NB4 (cell line): ENCODE measurements around the gene CARNS1.

Source experiments
- DNase-seq: peaks from one replicate; pipeline ENCODE4 v3.0.0; 2010; ENCODE audit warnings: low read depth
- H3K4me3 ChIP-seq: one replicate; pipeline ENCODE4 v1.5.1; 2011; ENCODE audit warnings: mild to moderate bottlenecking, low read depth, low read length, moderate library complexity
- CTCF ChIP-seq: IDR thresholded peaks from one replicate; pipeline ENCODE4 v1.5.1; 2012; ENCODE audit warnings: low read depth, low read length
- MAX ChIP-seq: IDR thresholded peaks from 2 replicates; pipeline ENCODE4 v1.6.1; 2011; ENCODE audit warnings: low read depth, low read length
- MYC ChIP-seq: IDR thresholded peaks from 2 replicates; pipeline ENCODE4 v1.6.1; 2011; ENCODE audit warnings: low read depth, low read length
- POLR2A ChIP-seq: IDR thresholded peaks from 2 replicates; pipeline ENCODE4 v1.6.1; 2011; ENCODE audit warnings: mild to moderate bottlenecking; ENCODE audit not compliant: insufficient read length; ENCODE audit errors: extremely low read depth

Gene CARNS1

DNA sequence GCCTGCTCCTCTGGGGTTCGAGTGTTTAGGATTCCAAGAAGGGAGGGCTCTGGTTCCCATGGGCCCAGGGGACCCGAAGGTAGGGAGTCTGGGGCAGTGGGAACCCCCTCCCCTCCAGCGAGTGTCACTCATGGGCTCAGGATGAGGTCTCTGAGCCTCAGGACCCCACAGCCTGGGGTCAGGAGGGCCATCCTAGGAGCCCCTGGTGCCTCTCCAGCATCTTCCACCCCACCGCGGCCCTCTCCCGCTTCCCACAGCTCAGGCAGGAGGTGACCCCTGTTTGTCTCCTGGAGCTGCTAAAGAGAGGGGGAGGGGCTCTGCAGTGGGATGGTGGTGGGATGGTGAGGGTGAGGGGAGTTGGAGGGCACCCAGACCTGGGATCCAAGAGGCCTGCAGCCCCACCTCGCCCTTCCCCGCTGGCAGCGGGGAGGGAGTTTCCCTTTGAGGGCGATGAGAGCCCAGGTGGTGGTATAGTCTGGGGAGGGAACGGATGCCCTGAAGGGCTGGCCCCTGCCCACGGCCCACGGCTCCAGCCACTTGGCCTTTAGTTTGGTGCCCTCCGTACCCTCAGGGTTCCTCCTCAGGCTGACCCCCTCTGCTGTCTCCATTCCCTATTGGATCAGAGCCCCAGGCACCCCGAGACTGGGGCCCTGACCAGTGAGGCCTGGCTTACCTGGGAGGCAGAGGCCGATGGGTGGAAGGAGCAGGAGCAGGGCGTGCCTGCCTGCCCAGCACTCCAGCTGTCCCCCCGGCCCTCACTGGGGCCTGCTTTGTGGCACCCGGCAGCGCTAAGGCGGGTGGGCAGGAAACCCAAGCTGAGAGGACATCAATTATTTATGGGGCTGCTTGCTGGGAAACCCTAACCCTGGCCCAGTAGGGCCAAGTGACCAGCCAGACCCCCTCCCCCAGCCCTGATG lies 38.6 kb downstream of the CARNS1 start:
- TF ChIP-seq POLR2A (no peak), MAX (no peak), CTCF (no peak), MYC (no peak)
- no peak overlapping the region for H3K4me3 ChIP-seq
- DNase-seq: no peak

DNA sequence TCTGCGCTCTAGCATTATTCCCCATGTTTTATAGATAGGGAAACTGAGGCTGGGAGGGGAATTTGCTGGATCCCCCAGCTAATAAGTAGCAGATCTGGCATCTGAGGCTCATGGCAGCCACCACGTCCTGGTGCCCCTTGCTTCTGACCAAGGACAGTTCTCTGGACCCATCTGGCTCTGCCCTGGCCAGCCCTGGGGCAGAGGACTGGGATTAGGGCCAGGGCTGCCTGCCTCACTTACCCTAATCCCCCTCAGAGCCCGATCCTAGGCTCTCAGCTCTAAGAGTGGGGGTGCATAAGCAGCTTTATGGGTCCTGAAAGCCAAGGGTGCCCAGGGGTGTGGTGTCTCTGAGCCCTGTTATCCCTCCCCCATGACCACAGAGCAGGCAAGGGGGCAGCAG lies 39.6 kb downstream of the CARNS1 start, which contains the start of gene CABP4:
CABP4 (plus strand) TSS at position 301 of the 400 bp plus-strand sequence; CDS start at position 371, 70 bp downstream.
- no peak within 1 kb of the TSS for H3K4me3 ChIP-seq
- no peak for DNase-seq
- TF ChIP-seq POLR2A (no peak), MYC (no peak), MAX (no peak), CTCF (no peak)

- TF ChIP-seq POLR2A: no peak
- no peak for TF ChIP-seq MAX
- TF ChIP-seq CTCF: no peak
- TF ChIP-seq MYC: no peak
- DNase-seq: no peak
- no peak overlapping the region for H3K4me3 ChIP-seq
Observed at GRCh38 chr11:67456068-67456705, 40.7 kb downstream of the CARNS1 start.

DNA sequence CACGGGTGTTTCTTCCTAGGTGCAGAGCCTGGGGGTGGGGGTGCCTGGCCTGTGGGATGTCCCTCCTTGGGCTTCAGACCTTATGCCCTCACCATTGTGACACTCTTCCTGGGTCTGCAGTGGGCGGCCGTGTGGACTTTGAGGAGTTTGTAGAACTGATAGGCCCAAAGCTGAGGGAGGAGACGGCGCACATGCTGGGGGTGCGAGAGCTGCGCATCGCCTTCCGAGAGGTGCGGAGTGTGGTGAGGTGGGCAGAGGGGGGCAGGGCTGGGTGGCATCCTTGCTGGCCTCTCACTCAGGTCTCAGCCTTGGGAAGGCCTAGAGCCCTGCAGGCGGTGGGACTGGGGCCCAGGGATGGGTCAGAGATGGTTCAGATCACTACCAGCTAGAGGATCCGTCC lies 42.0 kb downstream of the CARNS1 start:
- H3K4me3 ChIP-seq: no peak overlapping the region
- TF ChIP-seq MYC (no peak), MAX (no peak), POLR2A (no peak), CTCF (no peak)
- no peak for DNase-seq

- TF ChIP-seq POLR2A (no peak), MAX (no peak), MYC (no peak), CTCF (no peak)
- no peak for DNase-seq
- no peak overlapping the region for H3K4me3 ChIP-seq
Observed at GRCh38 chr11:67458266-67458665, 42.8 kb downstream of the CARNS1 start.
